Lower lobe of right lung (tissue), 2 donors: ENCODE measurements around the gene LXN. TPM values are rescaled to one million over a fixed set of nuclear protein-coding genes. Genes with fewer than 3 reads are reported as not detected.

Experiments used
- ATAC-seq, 2 donors: fragments of 200-7000 bp; cut with Tn5 transposase; one replicate each; pipeline ENCODE4 v1.9.1; 2020 to 2022; ENCODE audit warnings: mild to moderate bottlenecking in 2 of 2, moderate library complexity in 2 of 2
- DNase-seq: peaks from one replicate; pipeline ENCODE4 v3.0.0-alpha.2; 2020
- H3K27ac ChIP-seq: fragments of 200-600 bp; one replicate; pipeline ENCODE4 v1.8.0; 2022
- H3K27me3 ChIP-seq: fragments of 200-600 bp; one replicate; pipeline ENCODE4 v1.8.0; 2022; ENCODE audit warnings: low read depth
- H3K36me3 ChIP-seq: fragments of 200-600 bp; one replicate; pipeline ENCODE4 v1.8.0; 2022; ENCODE audit warnings: mild to moderate bottlenecking
- H3K4me1 ChIP-seq: fragments of 200-600 bp; one replicate; pipeline ENCODE4 v1.8.0; 2022
- H3K4me3 ChIP-seq: fragments of 200-600 bp; one replicate; pipeline ENCODE4 v1.8.0; 2022; ENCODE audit warnings: mild to moderate bottlenecking
- H3K9me3 ChIP-seq: fragments of 200-600 bp; one replicate; pipeline ENCODE4 v1.8.0; 2022
- CTCF ChIP-seq: fragments of 200-600 bp; IDR thresholded peaks from one replicate; pipeline ENCODE4 v1.8.0; 2022; ENCODE audit warnings: antibody characterized with exemption, mild to moderate bottlenecking
- intact Hi-C: fragments of 100-400 bp; cut with DNase I; formaldehyde crosslinking; loops from one replicate; pipeline ENCODE4 v1.11.0; 2022
- total RNA-seq: library from RNA; stranded (reverse); fragmentation: NEBNext Ultra II Directional; extraction: Animal tissue kit (Norgen Biotek cat#: 25700); gene quantifications from one replicate; pipeline ENCODE4 v1.2.1, GENCODE V29; 2021
- donor health status: DM: no; HTN: yes; CAD: no; lungs with severe emphysema.

LXN gene
- total RNA-seq, 1 donor from 2014 or later = 18.8 TPM

GRCh38 chr3:158668506-158668905, 3.9 kb downstream of the LXN start:
- intact Hi-C loops = no loop called here
- Histone ChIP-seq H3K9me3 (no peaks in the 10 kb centered on the region), H3K27ac (no peak overlapping the region), H3K36me3 (peaks cover 71% of the 10 kb centered on the region), H3K4me1 (peaks cover 24% of the 10 kb centered on the region), H3K27me3 (no peaks in the 10 kb centered on the region), H3K4me3 (no peak overlapping the region)
- no peak for TF ChIP-seq CTCF
- DNase-seq = no peak
- no peak for ATAC-seq

- intact Hi-C loops = no loop called here
- Histone ChIP-seq H3K27me3 (no peaks in the 10 kb centered on the region), H3K36me3 (peaks cover 92% of the 10 kb centered on the region)
Measured at GRCh38 chr3:158666416-158666815, 6.0 kb downstream of the LXN start.

GRCh38 chr3:158663832-158664231, 8.6 kb downstream of the LXN start:
- no peak for ATAC-seq
- intact Hi-C loops = no loop called here
- H3K4me3 ChIP-seq = no peak overlapping the region

More at GRCh38 chr3:158666416-158666815, 6.0 kb downstream of the LXN start:
- TF ChIP-seq CTCF = no peak
- Histone ChIP-seq H3K4me1 (peaks cover 11% of the 10 kb centered on the region), H3K9me3 (no peaks in the 10 kb centered on the region), H3K27ac (no peak overlapping the region), H3K4me3 (no peak overlapping the region)
- no peak for DNase-seq
- ATAC-seq = no peak

GRCh38 chr3:158663246-158663645, 9.2 kb downstream of the LXN start:
- Histone ChIP-seq H3K4me3 (no peak overlapping the region), H3K9me3 (no peaks in the 10 kb centered on the region), H3K27ac (no peak overlapping the region), H3K27me3 (no peaks in the 10 kb centered on the region), H3K36me3 (peaks cover 97% of the 10 kb centered on the region), H3K4me1 (peaks cover 9% of the 10 kb centered on the region)
- intact Hi-C loops = no loop called here
- ATAC-seq (no peak), DNase-seq (no peak)
- no peak for TF ChIP-seq CTCF

More at GRCh38 chr3:158663832-158664231, 8.6 kb downstream of the LXN start:
- DNase-seq = no peak
- no peaks in the 10 kb centered on the region for H3K9me3 ChIP-seq
- TF ChIP-seq CTCF = no peak
- no peaks in the 10 kb centered on the region for H3K27me3 ChIP-seq
- H3K27ac ChIP-seq = no peak overlapping the region
- H3K4me1 ChIP-seq = peaks cover 8% of the 10 kb centered on the region
- peaks cover 97% of the 10 kb centered on the region for H3K36me3 ChIP-seq

GRCh38 chr3:158660711-158661110, 11.7 kb downstream of the LXN start:
- no peak for ATAC-seq
- H3K36me3 ChIP-seq = peaks cover 86% of the 10 kb centered on the region

More at GRCh38 chr3:158660711-158661110, 11.7 kb downstream of the LXN start:
- DNase-seq = no peak
- Histone ChIP-seq H3K27ac (no peak overlapping the region), H3K27me3 (no peaks in the 10 kb centered on the region), H3K4me3 (no peak overlapping the region), H3K9me3 (no peaks in the 10 kb centered on the region), H3K4me1 (peaks cover 9% of the 10 kb centered on the region)
- intact Hi-C loops = no loop called here
- TF ChIP-seq CTCF = no peak
